ENCODE measurements around the gene UBAC1.

GRCh38 chr9:135968601-135969000 lies 7.4 kb upstream of the UBAC1 start:
- no peak for TF ChIP-seq MAX (IDR thresholded peaks at IDR 0.05; ENCODE audit: low read depth)
- TF ChIP-seq, protein P1, sequence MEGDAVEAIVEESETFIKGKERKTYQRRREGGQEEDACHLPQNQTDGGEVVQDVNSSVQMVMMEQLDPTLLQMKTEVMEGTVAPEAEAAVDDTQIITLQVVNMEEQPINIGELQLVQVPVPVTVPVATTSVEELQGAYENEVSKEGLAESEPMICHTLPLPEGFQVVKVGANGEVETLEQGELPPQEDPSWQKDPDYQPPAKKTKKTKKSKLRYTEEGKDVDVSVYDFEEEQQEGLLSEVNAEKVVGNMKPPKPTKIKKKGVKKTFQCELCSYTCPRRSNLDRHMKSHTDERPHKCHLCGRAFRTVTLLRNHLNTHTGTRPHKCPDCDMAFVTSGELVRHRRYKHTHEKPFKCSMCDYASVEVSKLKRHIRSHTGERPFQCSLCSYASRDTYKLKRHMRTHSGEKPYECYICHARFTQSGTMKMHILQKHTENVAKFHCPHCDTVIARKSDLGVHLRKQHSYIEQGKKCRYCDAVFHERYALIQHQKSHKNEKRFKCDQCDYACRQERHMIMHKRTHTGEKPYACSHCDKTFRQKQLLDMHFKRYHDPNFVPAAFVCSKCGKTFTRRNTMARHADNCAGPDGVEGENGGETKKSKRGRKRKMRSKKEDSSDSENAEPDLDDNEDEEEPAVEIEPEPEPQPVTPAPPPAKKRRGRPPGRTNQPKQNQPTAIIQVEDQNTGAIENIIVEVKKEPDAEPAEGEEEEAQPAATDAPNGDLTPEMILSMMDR (IDR thresholded peaks at IDR 0.05): no peak
- TF ChIP-seq EP300 (IDR thresholded peaks at IDR 0.05; ENCODE audit: borderline replicate concordance in 1 of 2, low read depth in 1 of 2, low read length in 1 of 2): no peak
- TF ChIP-seq YY1 (IDR thresholded peaks at IDR 0.05; ENCODE audit: low read depth): no peak
- TF ChIP-seq SMC3 (IDR thresholded peaks at IDR 0.05; ENCODE audit: low read depth, low read length): no peak
- TF ChIP-seq RAD21 (IDR thresholded peaks at IDR 0.05; ENCODE audit: low read length): no peak
- TF ChIP-seq TAF1 (IDR thresholded peaks at IDR 0.05; ENCODE audit: borderline replicate concordance, low read depth, low read length): no peak

All from SK-N-SH (cell line).